H9 (cell line): ENCODE data around the gene ZNF146. TPM values are rescaled to one million over a fixed set of nuclear protein-coding genes. Genes with fewer than 3 reads are reported as not detected.
A peak's percentile ranks its signal among the peaks of the same experiment; 100 is the strongest.

Experiments
- DNase-seq: peaks from one replicate; pipeline ENCODE4 v3.0.0-alpha.2; 2017
- H2AFZ ChIP-seq: one replicate; pipeline ENCODE4 v1.6.1; 2013; ENCODE audit warnings: mild to moderate bottlenecking, low read length, control low read depth, moderate library complexity
- H2AK5ac ChIP-seq: 2 replicates; pipeline ENCODE4 v1.6.1; 2013; ENCODE audit warnings: low read length, control low read depth, mixed read lengths; ENCODE audit not compliant: insufficient read length
- H2BK120ac ChIP-seq: one replicate; pipeline ENCODE4 v1.6.1; 2013; ENCODE audit warnings: low read depth, mild to moderate bottlenecking, low read length, control low read depth, inconsistent platforms; ENCODE audit not compliant: poor library complexity, severe bottlenecking
- H2BK12ac ChIP-seq: 2 replicates; pipeline ENCODE4 v1.6.1; 2013; ENCODE audit warnings: low read length, control low read depth, mixed read lengths, low read depth; ENCODE audit not compliant: insufficient read length
- H2BK15ac ChIP-seq: 2 replicates; pipeline ENCODE4 v1.6.1; 2013; ENCODE audit warnings: low read depth, low read length, control low read depth
- H2BK20ac ChIP-seq: one replicate; pipeline ENCODE4 v1.6.1; 2013; ENCODE audit warnings: low read depth, mild to moderate bottlenecking, low read length, control low read depth, inconsistent platforms; ENCODE audit not compliant: poor library complexity, severe bottlenecking
- H2BK5ac ChIP-seq: 2 replicates; pipeline ENCODE4 v1.6.1; 2013; ENCODE audit warnings: low read length, control low read depth, mixed read lengths; ENCODE audit not compliant: insufficient read length
- H3K14ac ChIP-seq: 2 replicates; pipeline ENCODE4 v1.6.1; 2013; ENCODE audit warnings: low read length, control low read depth; ENCODE audit not compliant: insufficient read depth
- H3K18ac ChIP-seq: 2 replicates; pipeline ENCODE4 v1.6.1; 2013; ENCODE audit warnings: low read depth, mild to moderate bottlenecking, mixed read lengths, low read length, control low read depth; ENCODE audit not compliant: insufficient read length
- H3K23ac ChIP-seq: 2 replicates; pipeline ENCODE4 v1.6.1; 2013; ENCODE audit warnings: low read length, control low read depth, mixed read lengths, low read depth; ENCODE audit not compliant: insufficient read length
- H3K23me2 ChIP-seq: 2 replicates; pipeline ENCODE4 v1.6.1; 2013; ENCODE audit warnings: low read depth, mild to moderate bottlenecking, mixed read lengths, low read length, control low read depth; ENCODE audit not compliant: insufficient read length, poor library complexity, severe bottlenecking
- H3K27ac ChIP-seq: 2 replicates; pipeline ENCODE4 v1.5.1; 2013; ENCODE audit warnings: low read length, control low read depth, mixed read lengths, low read depth; ENCODE audit not compliant: insufficient read length
- H3K27me3 ChIP-seq: 2 replicates; pipeline ENCODE4 v1.6.1; 2013; ENCODE audit warnings: low read length, control low read depth, inconsistent platforms; ENCODE audit not compliant: insufficient read depth
- H3K4ac ChIP-seq: 2 replicates; pipeline ENCODE4 v1.6.1; 2013; ENCODE audit warnings: low read depth, mild to moderate bottlenecking, control low read depth, inconsistent platforms, low read length, moderate library complexity
- H3K4me1 ChIP-seq: 2 replicates; pipeline ENCODE4 v1.6.1; 2013; ENCODE audit warnings: low read length, control low read depth, inconsistent platforms; ENCODE audit not compliant: insufficient read depth
- H3K4me2 ChIP-seq: 2 replicates; pipeline ENCODE4 v1.6.1; 2013; ENCODE audit warnings: low read length, control low read depth, mixed read lengths; ENCODE audit not compliant: insufficient read length, insufficient read depth
- H3K56ac ChIP-seq: 2 replicates; pipeline ENCODE4 v1.6.1; 2013; ENCODE audit warnings: low read depth, mild to moderate bottlenecking, mixed read lengths, low read length, control low read depth; ENCODE audit not compliant: insufficient read length
- H3K79me1 ChIP-seq: 2 replicates; pipeline ENCODE4 v1.6.1; 2013; ENCODE audit warnings: low read depth, mild to moderate bottlenecking, moderate library complexity, low read length, control low read depth, inconsistent platforms; ENCODE audit not compliant: insufficient read depth, poor library complexity, severe bottlenecking
- H3K79me2 ChIP-seq: 2 replicates; pipeline ENCODE4 v1.6.1; 2013; ENCODE audit warnings: low read length, control low read depth, inconsistent platforms; ENCODE audit not compliant: insufficient read depth
- H3K9ac ChIP-seq: 2 replicates; pipeline ENCODE4 v1.6.1; 2013; ENCODE audit warnings: low read length, control low read depth, mixed read lengths; ENCODE audit not compliant: insufficient read length; ENCODE audit errors: extremely low read depth
- H3K9me3 ChIP-seq: one replicate; pipeline ENCODE4 v1.6.1; 2013; ENCODE audit warnings: low read depth, low read length, inconsistent platforms; ENCODE audit not compliant: control insufficient read depth
- H3T11ph ChIP-seq: one replicate; pipeline ENCODE4 v1.6.1; 2013; ENCODE audit warnings: mild to moderate bottlenecking, low read length, control low read depth, inconsistent platforms
- H4K20me1 ChIP-seq: one replicate; pipeline ENCODE4 v1.6.1; 2013; ENCODE audit not compliant: control insufficient read depth, insufficient read length, insufficient read depth
- H4K5ac ChIP-seq: 2 replicates; pipeline ENCODE4 v1.6.1; 2013; ENCODE audit warnings: low read depth, mild to moderate bottlenecking, mixed read lengths, low read length, control low read depth; ENCODE audit not compliant: insufficient read length
- H4K8ac ChIP-seq: replicated peaks from 2 replicates; pipeline ENCODE4 v1.6.1; 2013; ENCODE audit warnings: low read length, control low read depth, mixed read lengths, low read depth; ENCODE audit not compliant: insufficient read length
- H4K91ac ChIP-seq: 2 replicates; pipeline ENCODE4 v1.6.1; 2013; ENCODE audit warnings: low read depth, mild to moderate bottlenecking, moderate library complexity, mixed read lengths, low read length, control low read depth; ENCODE audit not compliant: insufficient read length
- H3K27ac Mint-ChIP-seq, 3 experiments: 2 replicates in 2 of 3; 3 replicates in 1 of 3; pipeline ENCODE4 v1.8.0; 2020 to 2021; ENCODE audit warnings: mixed read lengths in 3 of 3, mild to moderate bottlenecking in 1 of 3, moderate library complexity in 1 of 3
- H3K27me3 Mint-ChIP-seq: 2 replicates; pipeline ENCODE4 v1.8.0; 2021; ENCODE audit warnings: low read depth, mild to moderate bottlenecking, moderate library complexity, mixed read lengths
- H3K36me3 Mint-ChIP-seq, 3 experiments: 2 replicates in 2 of 3; 3 replicates in 1 of 3; pipeline ENCODE4 v1.8.0; 2020 to 2021; ENCODE audit warnings: low read depth in 3 of 3, mixed read lengths in 3 of 3; ENCODE audit not compliant: insufficient read depth in 1 of 3
- H3K4me1 Mint-ChIP-seq, 2 experiments: 2 replicates each; pipeline ENCODE4 v1.8.0; 2020; ENCODE audit warnings: mixed read lengths in 2 of 2
- H3K4me3 Mint-ChIP-seq, 2 experiments: 2 replicates in 1 of 2; 3 replicates in 1 of 2; pipeline ENCODE4 v1.8.0; 2020 to 2021; ENCODE audit warnings: mild to moderate bottlenecking in 2 of 2, mixed read lengths in 2 of 2, moderate library complexity in 1 of 2
- H3K9me3 Mint-ChIP-seq, 2 experiments: 2 replicates in 1 of 2; 3 replicates in 1 of 2; pipeline ENCODE4 v1.8.0; 2020; ENCODE audit warnings: mild to moderate bottlenecking in 2 of 2, mixed read lengths in 2 of 2, moderate library complexity in 1 of 2
- CTCF ChIP-seq: fragments of 200-600 bp; sonication (generic); conservative IDR thresholded peaks from 3 replicates; pipeline ENCODE4 v1.8.0; 2021; ENCODE audit warnings: antibody characterized with exemption, mild to moderate bottlenecking
- WGBS: extraction: QIAGEN DNeasy Blood & Tissue Kit; methylation state at CpG from one replicate; pipeline ENCODE4 v1.1.7; 2013; ENCODE audit warnings: missing lambda C conversion rate, low lambda C conversion rate, mixed read lengths; ENCODE audit not compliant: insufficient read length; ENCODE audit errors: extremely low coverage; 5-methylcytosine and 5-hydroxymethylcytosine counted together
- total RNA-seq: library from RNA; stranded (reverse); gene quantifications from 2 replicates; pipeline ENCODE4 v1.2.1, GENCODE V29; 2021

Gene ZNF146
- total RNA-seq, 1 experiment from 2014 or later: 166 TPM

- Histone ChIP-seq H3K14ac (no peak overlapping the region), H3K79me1 (peaks cover 7% of the 10 kb centered on the region), H3K18ac (no peak overlapping the region), H4K8ac (no peak overlapping the region), H4K91ac (no peak overlapping the region), H3K4me2 (no peak overlapping the region), H2BK15ac (no peak overlapping the region), H3K9ac (no peak overlapping the region), H2AK5ac (no peak overlapping the region), H3T11ph (no peak overlapping the region), H2BK12ac (no peak overlapping the region), H2AFZ (no peak overlapping the region), H3K23me2 (no peaks in the 10 kb centered on the region), H3K56ac (no peak overlapping the region), H3K27me3 (no peaks in the 10 kb centered on the region), H2BK120ac (no peak overlapping the region), H3K23ac (no peak overlapping the region), H3K4me1 (no peaks in the 10 kb centered on the region), H4K20me1 (no peaks in the 10 kb centered on the region), H3K27ac (no peak overlapping the region), H2BK20ac (no peak overlapping the region), H4K5ac (no peak overlapping the region), H3K4ac (no peak overlapping the region), H3K9me3 (no peaks in the 10 kb centered on the region), H3K79me2 (peaks cover 58% of the 10 kb centered on the region; the same call in 1 of the 2 replicates), H2BK5ac (no peak overlapping the region)
- TF ChIP-seq CTCF: no peak
- Mint-ChIP-seq H3K9me3 (no peaks in the 10 kb centered on the region), H3K4me1 (peaks cover 29 to 35% of the 10 kb centered on the region in 2 experiments), H3K4me3 (peak overlapping the region in 1 of 2 experiments; percentile 4; a peak in 1 of 5 replicates), H3K27me3 (no peaks in the 10 kb centered on the region), H3K36me3 (peaks cover 42 to 70% (median 59%) of the 10 kb centered on the region in 3 experiments), H3K27ac (peak overlapping the region in 2 of 3 experiments; percentile 7 to 48; a peak in 3 of 7 replicates)
- DNase-seq: no peak
- no CpG with 5 or more reads among the region's 4 CpGs for WGBS
Observed at GRCh38 chr19:36221474-36221873, 6.6 kb downstream of the ZNF146 start.
